IMR-90 (cell line): ENCODE measurements around the gene ARHGAP15. TPM values are rescaled to one million over a fixed set of nuclear protein-coding genes. Genes with fewer than 3 reads are reported as not detected.

ENCODE experiments used
- ATAC-seq: fragments of 200-7000 bp; cut with Tn5 transposase; 2 replicates; pipeline ENCODE4 v1.9.1; 2020; ENCODE audit warnings: low read depth, mild to moderate bottlenecking, moderate library complexity
- BruUV-seq: library from RNA; stranded (reverse); fragments of 400-500 nt; replicated peaks from 2 replicates; lab custom pipeline; 2021; lab: Mats Ljungman, UMichigan
- CTCF ChIA-PET: fragments of 300-600 bp; formaldehyde crosslinking; extraction: SDS; loops from one replicate; lab custom pipeline; 2021; ENCODE audit warnings: antibody characterized with exemption; lab: Yijun Ruan, JAX
- POLR2A ChIA-PET: fragments of 300-600 bp; sonication (Branson Sonifier 250); formaldehyde crosslinking; loops from one replicate; lab custom pipeline; 2022; ENCODE audit warnings: antibody characterized with exemption; ENCODE audit not compliant: unreplicated experiment; lab: Charles Lee
- DNase-seq: peaks from one replicate; pipeline ENCODE4 v3.0.0; 2013
- H2AFZ ChIP-seq: replicated peaks from 2 replicates; pipeline ENCODE3; 2013; ENCODE audit warnings: low read length, mild to moderate bottlenecking; ENCODE audit not compliant: poor library complexity
- H2AK5ac ChIP-seq: 2 replicates; pipeline ENCODE4 v1.6.1; 2013; ENCODE audit warnings: low read depth, low read length, inconsistent platforms
- H2AK9ac ChIP-seq: replicated peaks from 2 replicates; pipeline ENCODE3; 2013; ENCODE audit warnings: mild to moderate bottlenecking, low read depth, low read length, moderate library complexity; ENCODE audit not compliant: poor library complexity
- H2BK120ac ChIP-seq: 2 replicates; pipeline ENCODE4 v1.6.1; 2013; ENCODE audit warnings: low read depth, low read length, inconsistent platforms
- H2BK15ac ChIP-seq: 3 replicates; pipeline ENCODE4 v1.6.1; 2013; ENCODE audit warnings: low read depth, low read length, inconsistent platforms
- H2BK20ac ChIP-seq: 2 replicates; pipeline ENCODE4 v1.6.1; 2013; ENCODE audit warnings: low read depth, mild to moderate bottlenecking, inconsistent platforms, low read length, moderate library complexity
- H2BK5ac ChIP-seq: 2 replicates; pipeline ENCODE4 v1.6.1; 2013; ENCODE audit warnings: mild to moderate bottlenecking, low read depth, low read length, inconsistent platforms; ENCODE audit not compliant: poor library complexity, severe bottlenecking
- H3K14ac ChIP-seq: replicated peaks from 2 replicates; pipeline ENCODE4 v1.6.1; 2013; ENCODE audit warnings: low read depth, low read length, inconsistent platforms
- H3K18ac ChIP-seq: 2 replicates; pipeline ENCODE4 v1.6.1; 2013; ENCODE audit warnings: low read depth, low read length, control low read depth
- H3K23ac ChIP-seq: 2 replicates; pipeline ENCODE4 v1.6.1; 2013; ENCODE audit warnings: low read depth, low read length, inconsistent platforms
- H3K27ac ChIP-seq: 2 replicates; pipeline ENCODE4 v1.5.1; 2013; ENCODE audit warnings: mild to moderate bottlenecking, control low read depth, low read length; ENCODE audit not compliant: insufficient read depth
- H3K27me3 ChIP-seq: 2 replicates; pipeline ENCODE4 v1.6.1; 2013; ENCODE audit warnings: low read length; ENCODE audit not compliant: control insufficient read depth, insufficient read depth
- H3K36me3 ChIP-seq: 2 replicates; pipeline ENCODE4 v1.6.1; 2013; ENCODE audit warnings: low read length, mixed read lengths; ENCODE audit not compliant: control insufficient read depth, insufficient read depth
- H3K4ac ChIP-seq: 2 replicates; pipeline ENCODE4 v1.6.1; 2013; ENCODE audit warnings: low read depth, low read length, inconsistent platforms
- H3K4me1 ChIP-seq: 2 replicates; pipeline ENCODE4 v1.6.1; 2013; ENCODE audit warnings: low read length, mixed read lengths; ENCODE audit not compliant: control insufficient read depth, insufficient read depth
- H3K4me2 ChIP-seq: 2 replicates; pipeline ENCODE4 v1.6.1; 2013; ENCODE audit warnings: low read depth, mild to moderate bottlenecking, control low read depth, low read length, moderate library complexity
- H3K4me3 ChIP-seq: 2 replicates; pipeline ENCODE4 v1.5.1; 2013; ENCODE audit warnings: low read depth, mild to moderate bottlenecking, control low read depth, low read length, moderate library complexity; ENCODE audit not compliant: insufficient read depth
- H3K56ac ChIP-seq: 2 replicates; pipeline ENCODE4 v1.6.1; 2013; ENCODE audit warnings: low read length, inconsistent platforms; ENCODE audit not compliant: insufficient read depth; ENCODE audit errors: extremely low read depth
- H3K79me1 ChIP-seq, 2 experiments: 2 replicates each; pipeline ENCODE4 v1.6.1; 2013; ENCODE audit warnings: low read length in 2 of 2, inconsistent platforms in 1 of 2, low read depth in 1 of 2
- H3K9ac ChIP-seq: 2 replicates; pipeline ENCODE4 v1.6.1; 2013; ENCODE audit warnings: low read depth, low read length, control low read depth
- H3K9me1 ChIP-seq: 2 replicates; pipeline ENCODE4 v1.6.1; 2013; ENCODE audit warnings: low read length, inconsistent platforms; ENCODE audit not compliant: insufficient read depth
- H3K9me3 ChIP-seq: 2 replicates; pipeline ENCODE4 v1.6.1; 2013; ENCODE audit warnings: low read length; ENCODE audit not compliant: control insufficient read depth, insufficient read depth
- H4K20me1 ChIP-seq: 2 replicates; pipeline ENCODE4 v1.6.1; 2013; ENCODE audit warnings: low read length, inconsistent platforms; ENCODE audit not compliant: insufficient read depth
- H4K5ac ChIP-seq: 2 replicates; pipeline ENCODE4 v1.6.1; 2013; ENCODE audit warnings: mild to moderate bottlenecking, low read depth, low read length, control low read depth
- H4K8ac ChIP-seq, 2 experiments: 2 replicates each; pipeline ENCODE4 v1.6.1; 2013; ENCODE audit warnings: low read depth in 2 of 2, low read length in 2 of 2, control low read depth in 1 of 2, inconsistent platforms in 1 of 2
- H4K91ac ChIP-seq: 2 replicates; pipeline ENCODE4 v1.6.1; 2013; ENCODE audit warnings: low read depth, low read length, inconsistent platforms; ENCODE audit not compliant: insufficient read depth
- BHLHE40 ChIP-seq: fragments of 150-350 bp; IDR thresholded peaks from 2 replicates; pipeline ENCODE4 v1.6.1; 2016; ENCODE audit warnings: mild to moderate bottlenecking, low read depth, low read length
- CHD1 ChIP-seq: IDR thresholded peaks from 2 replicates; pipeline ENCODE4 v1.6.1; 2012; ENCODE audit warnings: low read depth, low read length, improper control_type of control experiment
- CTCF ChIP-seq: conservative IDR thresholded peaks from 2 replicates; pipeline ENCODE4 v1.5.1; 2012; ENCODE audit warnings: mild to moderate bottlenecking, low read depth, low read length, improper control_type of control experiment
- FOS ChIP-seq: fragments of 150-350 bp; IDR thresholded peaks from 2 replicates; pipeline ENCODE4 v1.6.1; 2016; ENCODE audit warnings: low read depth, low read length
- MAFK ChIP-seq: IDR thresholded peaks from 2 replicates; pipeline ENCODE4 v1.6.1; 2012; ENCODE audit warnings: low read depth, low read length, improper control_type of control experiment
- MAZ ChIP-seq: IDR thresholded peaks from 2 replicates; pipeline ENCODE4 v1.6.1; 2012; ENCODE audit warnings: low read depth, mild to moderate bottlenecking, low read length, improper control_type of control experiment, moderate library complexity, borderline replicate concordance
- MXI1 ChIP-seq: IDR thresholded peaks from 2 replicates; pipeline ENCODE4 v1.6.1; 2012; ENCODE audit warnings: low read depth, mild to moderate bottlenecking, low read length, moderate library complexity, borderline replicate concordance
- NFE2L2 ChIP-seq: fragments of 150-350 bp; IDR thresholded peaks from 2 replicates; pipeline ENCODE4 v1.6.1; 2016; ENCODE audit warnings: low read depth, mild to moderate bottlenecking, low read length
- POLR2A ChIP-seq: IDR thresholded peaks from 2 replicates; pipeline ENCODE4 v1.6.1; 2012; ENCODE audit warnings: mild to moderate bottlenecking, low read depth, low read length
- RAD21 ChIP-seq: IDR thresholded peaks from 2 replicates; pipeline ENCODE4 v1.6.1; 2012; ENCODE audit warnings: low read length, improper control_type of control experiment
- RCOR1 ChIP-seq: IDR thresholded peaks from 2 replicates; pipeline ENCODE4 v1.6.1; 2012; ENCODE audit warnings: mild to moderate bottlenecking, low read length, improper control_type of control experiment; ENCODE audit not compliant: insufficient replicate concordance
- RFX5 ChIP-seq: IDR thresholded peaks from 2 replicates; pipeline ENCODE4 v1.8.0; 2012; ENCODE audit warnings: low read depth, mild to moderate bottlenecking, low read length, moderate library complexity
- SMC3 ChIP-seq: fragments of 150-350 bp; IDR thresholded peaks from 2 replicates; pipeline ENCODE4 v1.6.1; 2016; ENCODE audit warnings: low read depth, mild to moderate bottlenecking, antibody characterized with exemption, low read length, moderate library complexity
- WGBS, 2 experiments: methylation state at CpG; one replicate each; pipeline versions ENCODE4 v1.1.5 to v1.1.7; 2013; ENCODE audit warnings: missing lambda C conversion rate in 2 of 2; ENCODE audit not compliant: insufficient read length in 1 of 2; ENCODE audit errors: extremely low coverage in 2 of 2; 5-methylcytosine and 5-hydroxymethylcytosine counted together
- dilution Hi-C: fragments of 300-500 bp; cut with HindIII; formaldehyde crosslinking; loops from one replicate; pipeline ENCODE4 v1.14.3; 2018; ENCODE audit warnings: low sequenced_read_pairs; ENCODE audit not compliant: unreplicated experiment
- in situ Hi-C: fragments of 300-500 bp; cut with MboI; formaldehyde crosslinking; loops from 3 replicates; pipeline ENCODE4 v1.14.3; 2019; ENCODE audit warnings: low sequenced_read_pairs, inconsistent platforms, mixed read lengths
- intact Hi-C: fragments of 100-400 bp; cut with micrococcal nuclease; formaldehyde crosslinking; loops from 2 replicates; pipeline ENCODE4 v1.10.0; 2022
- polyA plus RNA-seq, 3 experiments: library from polyadenylated mRNA; depleted of rRNA; stranded (reverse); fragments of >200 nt; gene quantifications; 2 replicates each; pipeline ENCODE4 v1.2.3, GENCODE V29; 2012; ENCODE audit warnings: low replicate concordance in 1 of 3
- total RNA-seq: library from RNA; depleted of rRNA; stranded (reverse); fragments of >200 nt; gene quantifications from 2 replicates; pipeline ENCODE4 v1.2.3, GENCODE V29; 2012

The ARHGAP15 gene
- total and polyA plus RNA-seq, 2 of the 4 experiments (the other 2 are of a cell fraction) = not detected

GRCh38 chr2:143258126-143258892 is 129.1 kb downstream of the ARHGAP15 start:
- Histone ChIP-seq H3K9ac (no peak overlapping the region), H2AK9ac (no peak overlapping the region), H4K5ac (no peak overlapping the region), H4K91ac (no peak overlapping the region), H3K9me3 (no peaks in the 10 kb centered on the region), H2BK120ac (no peak overlapping the region), H3K56ac (no peak overlapping the region), H2AK5ac (no peak overlapping the region), H3K36me3 (no peaks in the 10 kb centered on the region), H3K4me2 (no peak overlapping the region), H3K14ac (no peak overlapping the region), H3K4me1 (0 out of 2 replicates have a peak, but pooled peaks cover 2% of the 10 kb centered on the region), H2AFZ (no peak overlapping the region), H4K8ac (no peak overlapping the region), H3K9me1 (no peaks in the 10 kb centered on the region; the same call in 1 of the 2 replicates), H3K18ac (no peak overlapping the region), H3K27me3 (peaks cover 6% of the 10 kb centered on the region; the same call in 1 of the 2 replicates), H3K4ac (no peak overlapping the region), H3K4me3 (no peak overlapping the region), H3K23ac (no peak overlapping the region), H3K79me1 (no peaks in the 10 kb centered on the region), H4K20me1 (no peaks in the 10 kb centered on the region), H3K27ac (no peak overlapping the region), H2BK15ac (no peak overlapping the region), H2BK20ac (no peak overlapping the region), H2BK5ac (no peak overlapping the region)
- intact Hi-C loops (loop anchor here (2.0 kb wide), 2 partner anchors 88 to 96 kb away; no protein-coding TSS in a partner anchor), dilution Hi-C loops (no loop called here), in situ Hi-C loops (loop anchor here (10.0 kb wide), 1 partner anchor 224 kb away; no protein-coding TSS in a partner anchor)
- POLR2A ChIA-PET = no interaction called here
- ATAC-seq = no peak
- CTCF ChIA-PET = interaction anchor here (0.8 to 1.3 kb wide), 5 partner anchors 11 to 146 kb away, joined by 3 to 5 read pairs (median 3); no protein-coding TSS in a partner anchor
- TF ChIP-seq CHD1 (no peak), MXI1 (no peak), SMC3 (no peak), RAD21 (no peak), MAZ (no peak), FOS (no peak), POLR2A (no peak), CTCF (no peak), RCOR1 (no peak), NFE2L2 (no peak), MAFK (no peak), BHLHE40 (no peak), RFX5 (no peak)
- WGBS, 2 experiments = no CpG with 5 or more reads among the region's 3 CpGs
- no peak for DNase-seq
- no TSS peak for BruUV-seq
